Measurements from ENCODE around the gene DDC.
"Not testable (repeated sequence)": the region's sequence is repeated elsewhere in the genome, so short reads cannot be mapped to it uniquely, and the experiment has no call there.

DDC gene

GRCh38 chr7:50556247-50556991 is 8.8 kb downstream of the DDC start:
- DNase-seq (ENCODE audit: low spot score) (no peak), FAIRE-seq (no peak)

DNA sequence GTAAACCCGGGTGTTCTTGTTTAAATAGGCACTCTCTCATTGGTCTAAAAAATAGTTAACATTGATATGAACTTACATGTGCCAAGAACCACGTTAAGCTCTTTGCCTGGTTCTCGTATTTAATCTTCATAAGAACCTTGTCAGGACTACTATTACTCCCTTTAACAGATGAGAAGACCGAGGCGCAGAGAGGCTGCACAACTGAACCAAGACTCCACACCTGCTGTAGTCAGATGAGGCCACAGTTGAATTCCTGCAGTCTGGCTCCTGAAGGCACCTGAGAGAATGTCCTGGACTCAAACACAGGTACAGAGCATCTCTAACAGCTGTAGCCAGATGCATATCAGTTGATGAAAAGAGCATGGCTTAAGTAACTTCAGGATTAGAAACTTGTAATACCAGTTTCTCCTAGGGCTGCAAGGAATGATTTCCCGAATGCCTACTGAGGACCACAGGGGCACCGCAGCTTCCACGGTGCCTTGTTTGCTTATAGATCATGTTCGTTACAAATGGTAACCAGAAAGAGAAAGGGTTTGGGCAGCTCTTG is 9.5 kb downstream of the DDC start:
- DNase-seq (ENCODE audit: low spot score) (no peak), FAIRE-seq (no peak)

DNA sequence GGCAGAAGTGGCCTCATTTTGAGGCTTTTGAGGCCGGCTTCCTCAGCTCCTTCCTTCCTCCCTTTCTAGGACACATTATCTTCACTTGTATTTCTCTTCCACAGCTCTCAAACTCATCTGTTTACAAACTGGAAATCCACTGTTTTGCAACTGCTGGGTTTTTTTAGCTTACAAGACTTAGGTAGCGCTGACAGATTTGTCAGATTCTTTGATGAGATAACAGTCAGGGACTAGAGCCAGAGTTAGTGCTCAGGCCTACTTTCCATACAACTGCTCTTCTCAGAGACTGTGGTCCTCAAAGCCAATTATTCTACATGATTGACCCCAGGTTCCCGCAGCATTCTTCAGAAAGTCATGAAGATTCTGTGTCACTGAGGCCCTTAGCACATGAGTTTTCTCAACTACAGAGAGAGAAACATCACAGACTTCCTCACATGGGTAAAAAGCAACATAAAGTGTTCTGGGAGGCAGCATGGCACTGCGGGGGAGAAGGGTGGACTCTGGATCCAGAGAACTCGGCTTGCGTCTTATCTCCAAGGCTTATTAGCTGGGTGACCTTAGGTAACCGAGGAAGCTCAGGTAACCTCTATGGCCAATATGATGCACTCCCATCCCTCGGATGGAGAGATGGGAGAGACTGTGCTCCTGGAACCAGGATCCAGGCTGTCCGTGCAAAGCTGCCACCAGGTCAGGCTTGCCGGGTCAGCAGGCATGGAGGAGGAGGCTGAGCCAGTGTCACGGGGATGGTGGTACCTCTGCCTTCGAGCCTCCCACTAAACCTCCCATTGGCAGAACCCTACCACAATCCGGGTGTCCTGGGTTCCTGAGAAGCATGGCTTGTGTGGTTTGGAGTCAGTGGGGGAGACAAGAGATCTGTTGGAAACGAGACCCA is 10.5 kb downstream of the DDC start:
- no peak for FAIRE-seq

GRCh38 chr7:50553973-50554372 is 11.2 kb downstream of the DDC start:
- FAIRE-seq: no peak

More for the DNA sequence above, 10.5 kb downstream of the DDC start:
- DNase-seq (ENCODE audit: low spot score): no peak

GRCh38 chr7:50552921-50553320 is 12.3 kb downstream of the DDC start:
- DNase-seq (ENCODE audit: low spot score) (peak; percentile 53), FAIRE-seq (peak; percentile 80)

More at GRCh38 chr7:50553973-50554372, 11.2 kb downstream of the DDC start:
- no peak for DNase-seq (ENCODE audit: low spot score)

DNA sequence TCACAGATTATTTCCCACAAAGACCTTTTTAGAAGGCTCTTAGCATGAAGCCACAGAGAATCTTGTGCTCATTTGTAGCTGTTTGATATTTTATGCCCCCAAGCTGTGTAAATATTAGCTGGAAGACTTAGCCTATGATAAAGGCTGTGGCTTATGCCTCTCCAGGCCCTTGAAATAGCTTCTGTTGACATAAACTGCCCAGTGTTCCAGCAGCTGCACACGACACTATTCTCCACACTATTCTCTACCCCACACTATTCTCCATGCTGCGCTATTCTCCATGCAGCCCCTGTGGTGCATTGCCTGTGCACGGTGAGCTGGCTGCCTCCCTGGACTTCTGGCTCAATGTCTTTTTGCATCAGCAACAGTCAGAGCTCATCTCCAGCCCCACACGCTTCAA is 13.1 kb downstream of the DDC start:
- no peak for FAIRE-seq
- DNase-seq (ENCODE audit: low spot score): no peak

DNA sequence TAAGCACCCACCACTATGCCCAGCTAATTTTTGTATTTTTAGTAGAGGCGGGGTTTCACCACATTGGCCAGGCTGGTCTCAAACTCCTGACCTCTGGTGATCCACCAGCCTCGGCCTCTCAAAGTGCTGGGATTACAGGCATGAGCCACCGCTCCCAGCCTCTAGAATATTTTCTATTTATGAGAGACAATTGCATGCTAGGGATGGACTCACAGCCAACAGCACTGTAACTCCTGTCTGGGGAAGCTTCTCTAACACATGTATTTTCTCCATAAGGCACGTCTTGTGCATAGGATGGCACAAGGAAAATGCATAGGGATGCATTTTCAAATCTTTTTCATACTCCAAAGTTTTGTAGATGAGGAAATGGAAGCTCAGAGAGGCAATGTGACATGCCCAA is 19.6 kb downstream of the DDC start:
- DNase-seq (ENCODE audit: low spot score); FAIRE-seq: not testable (repeated sequence)

DNA sequence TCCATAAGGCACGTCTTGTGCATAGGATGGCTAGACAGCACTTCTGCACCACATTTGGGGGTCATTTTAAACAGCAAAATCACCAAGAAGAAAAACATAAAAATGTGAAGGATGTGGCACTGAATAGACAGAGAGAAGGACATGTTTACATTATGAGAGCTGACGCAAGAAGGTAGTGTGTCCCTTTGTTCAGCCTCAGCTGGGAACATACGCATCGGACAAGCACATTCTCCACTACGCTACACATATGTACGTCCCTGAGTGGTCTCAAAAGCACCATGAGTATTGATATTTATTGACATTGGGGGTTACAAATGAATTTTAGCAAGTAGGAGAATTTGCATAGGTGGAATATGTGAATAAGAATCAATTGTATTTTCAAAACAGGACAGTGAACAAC is 20.2 kb downstream of the DDC start:
- DNase-seq (ENCODE audit: low spot score) (no peak), FAIRE-seq (no peak)

DNA sequence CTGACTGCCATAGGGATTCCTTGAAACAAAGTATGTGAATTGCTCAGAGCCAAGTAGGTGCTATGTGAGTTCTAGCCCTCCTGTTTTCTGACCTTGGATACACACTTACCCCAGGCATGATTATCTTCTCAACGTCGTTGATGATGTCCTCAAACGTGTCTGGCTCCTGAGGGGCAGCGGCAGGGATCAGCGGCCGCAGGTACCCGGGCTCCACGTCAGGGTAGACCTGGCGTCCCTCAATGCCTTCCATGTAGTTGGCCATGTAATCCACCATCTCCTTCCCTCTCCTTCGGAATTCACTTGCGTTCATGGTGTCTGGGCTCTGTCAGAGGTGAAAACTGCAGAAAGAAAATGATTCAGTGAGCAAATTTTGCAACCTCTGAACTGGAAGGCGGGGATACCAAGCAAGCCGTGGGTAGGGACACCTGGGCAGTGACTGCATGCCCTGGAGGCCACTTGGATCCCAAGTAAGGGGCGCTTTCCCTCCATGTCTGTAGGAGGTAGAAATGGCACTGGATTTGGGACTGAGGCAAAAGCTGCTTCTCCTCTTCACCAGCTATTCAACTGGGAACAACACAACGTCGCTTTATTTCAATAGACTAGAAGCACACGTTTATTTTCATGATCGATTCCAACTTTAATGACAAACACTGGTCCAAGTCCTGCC is 21.3 kb downstream of the DDC start:
- peak; percentile 77 for FAIRE-seq
- DNase-seq (ENCODE audit: low spot score): no peak

GRCh38 chr7:50542132-50542531 is 23.1 kb downstream of the DDC start:
- no peak for FAIRE-seq
- no peak for DNase-seq (ENCODE audit: low spot score)

DNA sequence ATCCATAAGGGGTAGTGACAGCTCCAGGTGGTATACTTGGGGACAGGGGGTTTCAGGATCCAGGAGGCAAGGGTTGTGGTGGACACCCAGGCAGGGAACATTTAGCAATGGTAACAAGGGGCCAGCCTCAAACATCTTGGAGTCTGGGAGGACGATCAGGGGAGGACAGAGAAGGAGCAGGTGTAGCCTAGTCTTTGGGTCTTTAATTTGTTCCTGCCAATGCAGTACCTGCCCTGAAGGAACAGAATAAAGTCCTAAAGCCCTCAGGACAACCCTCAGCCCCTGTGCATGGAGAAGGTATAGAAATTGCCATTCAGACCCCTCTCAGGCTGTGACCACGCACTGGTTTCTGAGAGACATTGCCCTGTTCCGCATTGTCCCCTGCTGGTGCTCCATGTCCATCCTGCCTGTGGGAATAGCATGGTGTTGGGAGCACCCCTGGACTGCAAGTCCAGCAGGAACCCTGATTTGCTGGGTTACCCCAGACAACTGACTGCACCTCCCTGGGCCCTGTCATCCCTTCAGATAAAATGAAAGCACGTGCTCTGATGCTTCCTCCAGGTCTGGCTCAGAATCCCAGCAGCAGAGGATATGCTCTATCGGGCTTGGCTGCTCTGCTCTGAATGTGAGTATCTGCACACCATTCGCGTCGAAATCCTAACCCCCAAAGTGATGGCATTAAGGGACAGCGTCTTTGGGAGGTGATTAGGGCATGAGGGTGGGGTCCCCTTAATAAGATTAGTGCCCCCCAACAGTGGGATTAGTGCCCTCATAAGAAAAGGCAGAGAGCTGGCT is 24.2 kb downstream of the DDC start:
- no peak for FAIRE-seq
- no peak for DNase-seq (ENCODE audit: low spot score)

GRCh38 chr7:50539725-50540124 is 25.5 kb downstream of the DDC start:
- DNase-seq (ENCODE audit: low spot score): no peak
- no peak for FAIRE-seq

DNA sequence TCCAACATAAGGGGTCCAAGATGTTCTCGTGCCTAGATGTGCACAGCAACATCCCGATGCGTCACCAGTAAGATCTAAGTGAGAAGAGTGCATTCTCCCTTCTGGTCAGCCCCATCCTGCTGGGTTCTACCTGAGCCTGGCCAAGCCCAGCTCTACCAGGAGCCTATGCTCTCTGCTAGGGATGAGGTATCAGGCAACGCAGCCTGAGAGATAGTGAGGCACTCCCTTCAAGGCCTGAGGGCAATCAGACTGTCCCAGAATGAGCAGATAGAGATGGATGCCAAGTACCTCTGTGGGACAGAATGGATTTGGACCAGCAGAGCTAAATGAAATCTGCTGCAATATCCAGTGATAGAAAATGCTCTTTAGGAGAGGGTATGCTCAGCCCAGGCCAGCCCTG is 26.7 kb downstream of the DDC start:
- DNase-seq (ENCODE audit: low spot score) (no peak), FAIRE-seq (no peak)

GRCh38 chr7:50537417-50537816 is 27.8 kb downstream of the DDC start:
- DNase-seq (ENCODE audit: low spot score) (no peak), FAIRE-seq (no peak)

DNA sequence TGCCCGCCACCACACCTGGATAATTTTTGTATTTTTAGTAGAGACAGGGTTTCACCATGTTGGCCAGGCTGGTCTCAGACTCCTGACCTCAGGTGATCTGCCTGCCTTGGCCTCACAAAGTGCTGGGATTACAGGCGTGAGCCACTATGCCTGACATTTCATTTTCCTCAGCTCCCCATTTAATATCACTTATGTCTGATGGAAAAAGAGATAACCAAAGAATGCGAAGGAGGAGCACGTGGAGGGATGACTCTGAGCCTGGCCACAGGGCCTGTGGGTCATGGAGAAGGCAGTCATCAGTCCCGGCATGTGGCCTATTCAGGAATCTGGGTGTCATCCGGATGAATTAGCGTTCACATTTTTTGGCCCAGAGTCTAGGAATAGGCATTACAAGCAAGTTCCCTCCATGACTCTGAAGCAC is 29.9 kb downstream of the DDC start:
- DNase-seq (ENCODE audit: low spot score): peak; percentile 55
- not testable (repeated sequence) for FAIRE-seq

GRCh38 chr7:50534690-50535290 is 30.4 kb downstream of the DDC start:
- DNase-seq (ENCODE audit: low spot score) (peak; percentile 90), FAIRE-seq (peak; percentile 86)

GRCh38 chr7:50533866-50534265 is 31.3 kb downstream of the DDC start:
- FAIRE-seq (no peak), DNase-seq (ENCODE audit: low spot score) (no peak)

DNA sequence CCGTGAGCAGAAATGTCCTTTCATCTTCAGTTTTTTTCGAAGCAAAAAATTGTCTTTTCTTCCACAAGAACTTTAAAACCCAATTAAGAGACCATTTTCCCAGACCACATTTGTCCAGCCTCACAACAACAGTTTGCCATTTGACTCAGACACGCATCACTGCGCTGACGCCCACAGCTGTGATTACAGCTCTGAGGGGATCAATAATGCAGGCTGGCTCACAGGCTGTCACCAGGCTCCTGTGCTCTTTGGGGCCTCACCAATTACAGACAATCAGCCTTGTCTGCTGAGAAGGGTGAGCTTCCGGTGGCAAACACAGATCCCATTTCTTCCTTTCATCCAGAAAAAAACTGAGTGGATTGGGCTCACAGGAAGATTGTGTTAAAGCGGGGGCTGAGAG is 33.3 kb downstream of the DDC start:
- DNase-seq (ENCODE audit: low spot score) (no peak), FAIRE-seq (peak; percentile 44)

DNA sequence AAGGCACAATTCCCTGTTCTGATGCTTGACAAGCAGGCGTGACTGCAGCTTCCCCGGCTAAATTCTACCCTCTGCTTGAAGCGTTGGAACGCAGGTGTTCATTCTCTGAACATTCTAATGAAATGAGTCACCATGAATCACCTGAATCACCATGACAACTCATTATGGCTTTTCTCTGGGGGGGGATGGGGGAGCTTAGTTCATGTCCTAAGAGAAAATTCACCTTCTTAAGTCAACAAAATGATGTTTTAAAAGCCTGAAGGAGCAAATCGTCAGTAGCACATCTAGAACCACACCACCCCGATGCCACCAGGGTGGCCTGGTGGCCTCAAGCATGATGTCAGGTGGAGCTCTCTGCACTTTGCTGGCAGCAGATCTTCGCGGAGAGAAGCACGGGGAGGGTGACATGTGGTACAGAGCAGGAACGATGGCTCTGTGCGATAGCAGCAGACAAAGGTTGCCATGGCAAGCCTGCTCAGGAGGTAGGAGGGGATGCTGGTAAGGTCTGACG is 33.7 kb downstream of the DDC start:
- DNase-seq (ENCODE audit: low spot score) (peak; percentile 80), FAIRE-seq (peak; percentile 96)

DNA sequence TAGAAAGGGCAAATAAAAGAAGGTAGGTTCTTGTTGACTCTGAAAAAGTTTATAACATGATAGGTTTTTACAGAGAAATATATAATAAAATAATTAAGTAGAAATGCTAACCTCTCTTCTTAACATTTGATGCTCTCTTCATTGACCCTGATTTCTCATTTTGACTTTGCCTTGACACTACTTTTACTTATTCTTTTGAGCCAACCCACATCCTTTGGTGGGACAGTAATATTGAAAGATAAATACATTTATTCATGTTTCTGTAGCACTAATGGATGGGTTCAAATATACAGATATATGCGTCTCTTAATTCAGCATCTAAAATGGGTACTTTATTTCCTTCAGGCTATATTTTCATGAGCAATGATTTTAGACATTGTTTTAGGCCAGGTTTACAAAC is 34.4 kb downstream of the DDC start:
- FAIRE-seq: no peak

More for the DNA sequence above, 34.4 kb downstream of the DDC start:
- DNase-seq (ENCODE audit: low spot score): no peak
